ENCODE results near the gene PSIP1. TPM values are rescaled to one million over a fixed set of nuclear protein-coding genes. Genes with fewer than 3 reads are reported as not detected.
"Not testable (repeated sequence)": the region's sequence is repeated elsewhere in the genome, so short reads cannot be mapped to it uniquely, and the experiment has no call there.

Gene PSIP1
- total RNA-seq, 4 donors from 2014 or later, result 33.3 to 56.9 (median 45.5) TPM

DNA sequence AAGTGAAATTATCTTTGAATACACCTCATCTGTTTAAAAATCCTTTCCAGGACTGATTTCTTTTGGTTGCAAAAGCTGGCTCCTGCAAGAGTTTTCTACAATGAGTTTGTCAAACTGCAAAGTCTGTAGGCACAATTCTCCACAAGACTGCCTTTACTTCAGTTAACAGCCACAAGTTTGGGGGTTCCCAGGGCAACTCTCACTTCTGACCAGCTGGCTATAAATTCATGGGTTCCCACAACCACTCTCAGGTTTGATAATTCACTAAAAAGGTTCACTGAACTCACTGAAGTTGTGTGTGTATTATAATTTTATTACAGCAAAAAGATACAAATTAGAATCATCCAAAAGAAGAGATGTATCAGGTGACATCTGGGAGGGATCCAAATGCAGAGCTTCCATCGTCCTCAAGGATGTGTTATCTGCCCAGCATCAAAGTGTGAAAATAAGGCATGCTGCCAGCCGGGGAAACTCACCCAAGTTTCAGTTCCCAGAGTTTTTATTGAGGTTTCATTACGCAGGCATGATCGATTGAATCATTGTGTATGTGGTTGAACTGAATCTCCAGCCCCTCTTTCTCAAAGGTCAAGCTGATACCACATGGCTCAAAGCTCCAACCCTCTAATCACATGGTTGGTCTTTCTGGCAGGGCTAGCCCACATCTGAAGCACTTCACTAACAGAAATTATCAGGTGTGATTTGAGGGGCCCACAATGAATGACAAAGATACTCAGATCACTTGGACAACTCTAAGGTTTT lies 19.0 kb upstream of the PSIP1 start:
- Histone ChIP-seq H3K4me3 (no peak overlapping the region), H3K27me3 (no peaks in the 10 kb centered on the region), H3K36me3 (no peaks in the 10 kb centered on the region), H3K4me1 (no peaks in the 10 kb centered on the region), H3K9me3 (no peaks in the 10 kb centered on the region), H3K27ac (replicated peaks in 1 of 4) (no peak overlapping the region)
- intact Hi-C loops (cut with DNase I), result no loop called here
- TF ChIP-seq POLR2A (IDR thresholded peaks at IDR 0.05; ENCODE audit: low read depth), result no peak
- TF ChIP-seq EP300 (IDR thresholded peaks at IDR 0.05), result no peak
- TF ChIP-seq, protein P1, sequence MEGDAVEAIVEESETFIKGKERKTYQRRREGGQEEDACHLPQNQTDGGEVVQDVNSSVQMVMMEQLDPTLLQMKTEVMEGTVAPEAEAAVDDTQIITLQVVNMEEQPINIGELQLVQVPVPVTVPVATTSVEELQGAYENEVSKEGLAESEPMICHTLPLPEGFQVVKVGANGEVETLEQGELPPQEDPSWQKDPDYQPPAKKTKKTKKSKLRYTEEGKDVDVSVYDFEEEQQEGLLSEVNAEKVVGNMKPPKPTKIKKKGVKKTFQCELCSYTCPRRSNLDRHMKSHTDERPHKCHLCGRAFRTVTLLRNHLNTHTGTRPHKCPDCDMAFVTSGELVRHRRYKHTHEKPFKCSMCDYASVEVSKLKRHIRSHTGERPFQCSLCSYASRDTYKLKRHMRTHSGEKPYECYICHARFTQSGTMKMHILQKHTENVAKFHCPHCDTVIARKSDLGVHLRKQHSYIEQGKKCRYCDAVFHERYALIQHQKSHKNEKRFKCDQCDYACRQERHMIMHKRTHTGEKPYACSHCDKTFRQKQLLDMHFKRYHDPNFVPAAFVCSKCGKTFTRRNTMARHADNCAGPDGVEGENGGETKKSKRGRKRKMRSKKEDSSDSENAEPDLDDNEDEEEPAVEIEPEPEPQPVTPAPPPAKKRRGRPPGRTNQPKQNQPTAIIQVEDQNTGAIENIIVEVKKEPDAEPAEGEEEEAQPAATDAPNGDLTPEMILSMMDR (IDR thresholded peaks at IDR 0.05), result no peak
- TF ChIP-seq POLR2AphosphoS5 (IDR thresholded peaks at IDR 0.05), result no peak
- DNase-seq (ENCODE audit: extremely low spot score), result no peak
- 73% methylated on average over 4 of the region's 4 CpGs for WGBS

DNA sequence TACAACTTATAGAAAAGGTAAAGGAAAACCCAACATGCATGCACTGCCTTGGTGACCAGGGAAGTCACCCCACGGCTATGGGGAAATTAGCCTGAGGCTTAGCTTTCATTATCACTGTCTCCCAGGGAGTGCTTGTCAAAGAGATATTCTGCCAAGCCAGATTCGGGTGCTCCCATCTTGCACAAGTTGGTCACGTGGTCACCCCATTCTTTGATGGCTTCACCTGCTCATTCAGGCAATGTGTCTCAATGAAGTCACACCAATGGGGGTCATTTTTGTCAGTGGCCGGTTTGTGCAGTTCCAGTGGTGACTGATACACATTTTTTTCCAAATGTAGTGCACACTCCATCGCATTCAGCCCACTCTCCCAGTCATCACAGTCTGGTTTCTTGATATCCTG lies 16.3 kb upstream of the PSIP1 start:
- H3K4me3 ChIP-seq; H3K27me3 ChIP-seq; H3K27ac ChIP-seq (replicated peaks in 1 of 4); intact Hi-C loops (cut with DNase I); H3K9me3 ChIP-seq; DNase-seq (ENCODE audit: extremely low spot score); H3K4me1 ChIP-seq; H3K36me3 ChIP-seq: not testable (repeated sequence)
- WGBS, result 90% methylated on average over 5 of the region's 5 CpGs

DNA sequence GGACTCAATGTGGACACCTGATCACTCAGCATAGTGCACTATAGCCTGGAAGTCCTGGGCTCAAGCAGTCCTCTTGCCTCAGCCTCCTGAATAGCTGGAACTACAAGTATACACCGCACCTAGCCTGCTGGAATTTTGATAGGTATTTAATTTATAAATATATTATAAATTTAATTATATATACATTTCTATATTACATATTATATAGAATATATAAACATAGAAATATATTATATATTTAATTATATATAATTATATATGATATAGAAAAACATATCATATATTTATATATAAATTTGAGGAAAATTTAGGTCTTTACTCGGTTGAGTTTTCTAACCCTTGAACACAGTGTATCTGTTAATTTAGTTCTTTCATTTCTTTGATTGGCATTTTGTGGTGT lies 15.2 kb upstream of the PSIP1 start:
- H3K36me3 ChIP-seq, result no peaks in the 10 kb centered on the region
- intact Hi-C loops (cut with DNase I), result no loop called here
- TF ChIP-seq POLR2AphosphoS5 (IDR thresholded peaks at IDR 0.05) (no peak), EP300 (IDR thresholded peaks at IDR 0.05) (no peak), POLR2A (IDR thresholded peaks at IDR 0.05; ENCODE audit: low read depth) (no peak)
- TF ChIP-seq, protein P1 (IDR thresholded peaks at IDR 0.05), result no peak
- WGBS, result 83% methylated on average over 2 of the region's 2 CpGs
- DNase-seq (ENCODE audit: extremely low spot score), result no peak
- no peaks in the 10 kb centered on the region for H3K4me1 ChIP-seq
- H3K9me3 ChIP-seq, result no peaks in the 10 kb centered on the region
- H3K4me3 ChIP-seq, result no peak overlapping the region
- H3K27ac ChIP-seq (replicated peaks in 1 of 4), result no peak overlapping the region
- H3K27me3 ChIP-seq, result no peaks in the 10 kb centered on the region

DNA sequence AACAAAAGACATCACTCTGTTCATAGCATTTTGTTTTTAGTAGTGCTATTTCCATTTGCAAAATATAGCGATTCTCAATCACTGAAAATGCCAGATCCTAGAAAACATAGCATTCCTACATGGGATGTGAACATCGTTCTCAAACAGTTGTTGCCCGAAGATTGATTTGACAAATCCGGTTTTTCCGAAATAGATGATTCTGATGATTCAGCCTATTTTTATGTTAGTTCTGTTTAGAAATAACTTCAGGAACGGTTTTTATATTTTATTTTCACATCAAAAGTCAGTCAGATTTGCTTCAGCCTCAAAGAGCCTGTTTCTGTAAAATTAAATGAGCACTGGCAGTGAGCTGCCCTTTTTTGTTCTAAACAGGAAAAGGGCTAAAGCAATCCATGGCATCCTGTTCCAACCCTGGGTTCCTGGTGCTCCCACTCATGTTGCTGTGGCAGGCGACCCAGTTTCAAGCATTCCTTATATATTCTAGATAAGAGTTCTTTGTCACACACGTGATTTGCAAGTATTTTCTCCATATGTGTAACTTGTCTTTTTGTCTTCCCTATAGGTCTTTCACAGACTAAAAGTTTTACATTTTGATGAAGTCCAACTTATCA lies 14.2 kb upstream of the PSIP1 start:
- WGBS, result 76% methylated on average over 8 of the region's 8 CpGs
- intact Hi-C loops (cut with DNase I), result no loop called here
- Histone ChIP-seq H3K4me1 (no peaks in the 10 kb centered on the region), H3K27me3 (no peaks in the 10 kb centered on the region), H3K36me3 (no peaks in the 10 kb centered on the region), H3K9me3 (no peaks in the 10 kb centered on the region), H3K27ac (replicated peaks in 1 of 4) (no peak overlapping the region), H3K4me3 (no peak overlapping the region)
- TF ChIP-seq, protein P1 (IDR thresholded peaks at IDR 0.05), result no peak
- TF ChIP-seq POLR2AphosphoS5 (IDR thresholded peaks at IDR 0.05), result no peak
- TF ChIP-seq EP300 (IDR thresholded peaks at IDR 0.05), result no peak
- TF ChIP-seq POLR2A (IDR thresholded peaks at IDR 0.05; ENCODE audit: low read depth), result no peak
- DNase-seq (ENCODE audit: extremely low spot score), result no peak

DNA sequence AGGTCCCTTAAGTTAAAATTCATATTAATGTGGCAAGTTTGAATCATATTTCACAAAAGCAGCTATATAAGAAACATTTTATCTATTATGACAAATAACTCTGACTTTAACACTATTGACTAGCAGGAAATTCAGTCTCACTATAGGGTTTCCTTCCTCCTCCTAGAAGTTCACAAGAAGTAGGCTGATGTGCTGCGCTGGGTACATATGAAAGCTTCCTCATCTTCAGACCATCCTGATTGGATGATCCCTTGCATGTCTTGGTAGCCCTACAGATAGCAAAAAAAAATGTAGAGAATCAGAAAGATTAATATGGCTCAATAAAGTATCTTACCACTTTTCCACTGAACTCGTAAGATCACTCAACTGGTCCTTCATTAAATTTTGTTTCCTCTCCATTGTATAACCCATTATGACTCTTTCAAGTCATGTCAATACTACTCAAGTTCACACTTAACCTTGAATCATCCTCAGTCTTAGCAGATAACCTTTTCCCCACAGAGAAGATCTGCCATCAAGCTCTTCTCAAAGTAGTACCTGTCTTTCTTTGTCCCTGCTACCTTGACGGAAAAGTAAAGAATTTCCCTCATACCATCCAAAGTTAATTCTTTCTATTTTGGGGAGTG lies 11.5 kb upstream of the PSIP1 start:
- intact Hi-C loops (cut with DNase I), result no loop called here
- 91% methylated on average over 3 of the region's 3 CpGs for WGBS
- Histone ChIP-seq H3K27me3 (no peaks in the 10 kb centered on the region), H3K4me3 (no peak overlapping the region), H3K9me3 (no peaks in the 10 kb centered on the region), H3K36me3 (no peaks in the 10 kb centered on the region), H3K4me1 (no peaks in the 10 kb centered on the region), H3K27ac (replicated peaks in 1 of 4) (no peak overlapping the region)
- no peak for DNase-seq (ENCODE audit: extremely low spot score)
- TF ChIP-seq POLR2A (IDR thresholded peaks at IDR 0.05; ENCODE audit: low read depth) (no peak), POLR2AphosphoS5 (IDR thresholded peaks at IDR 0.05) (no peak), EP300 (IDR thresholded peaks at IDR 0.05) (no peak)
- TF ChIP-seq, protein P1 (IDR thresholded peaks at IDR 0.05), result no peak
